Ishikawa (cell line): Measurements from ENCODE around the gene UBAC2.

Experiments used
- EGR1 ChIP-seq: IDR thresholded peaks from 2 replicates; pipeline ENCODE4 v1.6.1; 2012
- EP300 ChIP-seq: IDR thresholded peaks from 2 replicates; pipeline ENCODE4 v1.6.1; 2012; ENCODE audit warnings: borderline replicate concordance
- MAX ChIP-seq: IDR thresholded peaks from 2 replicates; pipeline ENCODE4 v1.6.1; 2012
- RAD21 ChIP-seq: IDR thresholded peaks from 2 replicates; pipeline ENCODE4 v1.6.1; 2012; ENCODE audit warnings: low read depth
- REST ChIP-seq: IDR thresholded peaks from 2 replicates; pipeline ENCODE4 v1.6.1; 2012; ENCODE audit warnings: low read depth, mild to moderate bottlenecking
- YY1 ChIP-seq: IDR thresholded peaks from 2 replicates; pipeline ENCODE4 v1.6.1; 2012; ENCODE audit warnings: low read depth
- ZBTB7A ChIP-seq: IDR thresholded peaks from 2 replicates; pipeline ENCODE4 v1.6.1; 2012; ENCODE audit warnings: low read depth

- TF ChIP-seq ZBTB7A (no peak), YY1 (no peak), REST (no peak), EGR1 (no peak), MAX (no peak), EP300 (no peak), RAD21 (no peak)
These were observed 8.2 kb upstream of the UBAC2 start for GRCh38 chr13:99192480-99192879.
